ENCODE results near the gene BTD. TPM values are rescaled to one million over a fixed set of nuclear protein-coding genes. Genes with fewer than 3 reads are reported as not detected.

The BTD gene
- total and polyA plus RNA-seq, 10 of the 15 experiments (the other 5 are each of a cell fraction or from before 2014, with no cell fraction given) = 3.4 to 10.3 (median 5.0) TPM

- FAIRE-seq (no peak), ATAC-seq (peak; percentile 57), DNase-seq (ENCODE audit: low read depth, low spot score) (no peak)
- no peaks in the 10 kb centered on the region for H3K79me2 ChIP-seq (ENCODE audit: control insufficient read depth, insufficient read depth, low read length)
- peak overlapping the region; percentile 81 for H3K27ac ChIP-seq (ENCODE audit: control insufficient read depth, insufficient read depth)
- H3K4me3 ChIP-seq = no peak overlapping the region
- no peak overlapping the region for H3K9ac ChIP-seq (ENCODE audit: control insufficient read depth, insufficient read depth, low read length)
- H4K20me1 ChIP-seq (ENCODE audit: control insufficient read depth, insufficient read depth) = no peaks in the 10 kb centered on the region
- no peaks in the 10 kb centered on the region for H3K27me3 ChIP-seq (replicated peaks in 1 of 2; ENCODE audit: control insufficient read depth in 2 of 2, insufficient read depth in 2 of 2, low read length in 1 of 2)
- TF ChIP-seq CUX1 (IDR thresholded peaks at IDR 0.05; ENCODE audit: insufficient replicate concordance, low read depth, low read length) (no peak), EP300 (IDR thresholded peaks at IDR 0.05; ENCODE audit: borderline replicate concordance in 1 of 2, control insufficient read depth in 1 of 2, low read depth in 2 of 2, low read length in 2 of 2) (no peak), NFYB (IDR thresholded peaks at IDR 0.05; ENCODE audit: insufficient read depth, low read depth, low read length) (no peak), PAX8 (IDR thresholded peaks at IDR 0.05) (no peak), SMARCA5 (IDR thresholded peaks at IDR 0.05) (no peak), MEF2B (IDR thresholded peaks at IDR 0.05; ENCODE audit: partially characterized antibody, poor library complexity, severe bottlenecking) (no peak), NR2F1 (conservative IDR thresholded peaks at IDR 0.05) (no peak), NR2C1 (IDR thresholded peaks at IDR 0.05) (no peak), ESRRA (IDR thresholded peaks at IDR 0.05; ENCODE audit: low read length) (no peak), BCL11A (IDR thresholded peaks at IDR 0.05; ENCODE audit: low read depth, low read length) (no peak), KAT2A (conservative IDR thresholded peaks at IDR 0.05; ENCODE audit: control insufficient read depth, low read depth, low read length) (no peak), RUNX3 (IDR thresholded peaks at IDR 0.05; ENCODE audit: low read length) (no peak), ZBTB4 (CRISPR knock-in tag; IDR thresholded peaks at IDR 0.05) (no peak)
- TF ChIP-seq, protein P1, sequence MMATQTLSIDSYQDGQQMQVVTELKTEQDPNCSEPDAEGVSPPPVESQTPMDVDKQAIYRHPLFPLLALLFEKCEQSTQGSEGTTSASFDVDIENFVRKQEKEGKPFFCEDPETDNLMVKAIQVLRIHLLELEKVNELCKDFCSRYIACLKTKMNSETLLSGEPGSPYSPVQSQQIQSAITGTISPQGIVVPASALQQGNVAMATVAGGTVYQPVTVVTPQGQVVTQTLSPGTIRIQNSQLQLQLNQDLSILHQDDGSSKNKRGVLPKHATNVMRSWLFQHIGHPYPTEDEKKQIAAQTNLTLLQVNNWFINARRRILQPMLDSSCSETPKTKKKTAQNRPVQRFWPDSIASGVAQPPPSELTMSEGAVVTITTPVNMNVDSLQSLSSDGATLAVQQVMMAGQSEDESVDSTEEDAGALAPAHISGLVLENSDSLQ (IDR thresholded peaks at IDR 0.05) = no peak
- ChIA-PET POLR2A (interaction anchor here (1.3 to 1.9 kb wide), 4 partner anchors 11 to 159 kb away, joined by 3 to 8 read pairs (median 6); no protein-coding TSS in a partner anchor), SMC1A (ENCODE audit: uncharacterized antibody, unreplicated experiment) (interaction anchor here (0.9 to 6.7 kb wide), 11 partner anchors 10 to 167 kb away, joined by 3 to 61 read pairs (median 5); no protein-coding TSS in a partner anchor), RAD21 (ENCODE audit: unreplicated experiment) (interaction anchor here (0.8 to 3.5 kb wide), 11 partner anchors 8 to 167 kb away, joined by 3 to 22 read pairs (median 5); no protein-coding TSS in a partner anchor), CTCF (interaction anchor here (1.1 to 5.2 kb wide), 6 partner anchors 9 to 164 kb away, joined by 5 to 35 read pairs (median 7); no protein-coding TSS in a partner anchor)
- no peak overlapping the region for H2AFZ ChIP-seq (ENCODE audit: control insufficient read depth, low read depth, low read length)
- in situ Hi-C loops (cut with MboI) (no loop called here), intact Hi-C loops (cut with micrococcal nuclease; ENCODE audit: unreplicated experiment) (loop anchor here (1.0 to 10.0 kb wide), 2 partner anchors 158 to 868 kb away; partner anchors contain the start of gene RFTN1)
- 53% methylated on average over 13 of the region's 13 CpGs for WGBS (ENCODE audit: insufficient coverage, insufficient replicate concordance, low lambda C conversion rate, missing lambda C conversion rate)
- BruUV-seq (replicated peaks) = no TSS peak
- peak overlapping the region; percentile 85 for H3K4me2 ChIP-seq (ENCODE audit: control insufficient read depth, insufficient read depth)
- H3K36me3 ChIP-seq (ENCODE audit: control insufficient read depth in 2 of 2, insufficient read depth in 2 of 2, low read length in 1 of 2) = no peaks in the 10 kb centered on the region; a peak in 1 of 4 replicates
- H3K9me3 ChIP-seq (replicated peaks; ENCODE audit: control insufficient read depth, insufficient read depth, low read length) = peaks cover 7% of the 10 kb centered on the region; the same call in 2 of the 3 replicates
- H3K4me1 ChIP-seq (ENCODE audit: control insufficient read depth, insufficient read depth, low read length) = peaks cover 38% of the 10 kb centered on the region
Measured at GRCh38 chr3:15646851-15647511, 45.4 kb downstream of the BTD start.
